GM19240 (cell line): Measurements from ENCODE around the gene SLC9A9.

Experiments used
- DNase-seq: peaks from one replicate; pipeline ENCODE4 v3.0.0; 2011; ENCODE audit warnings: low spot score; ENCODE audit not compliant: insufficient read length

Gene SLC9A9

DNA sequence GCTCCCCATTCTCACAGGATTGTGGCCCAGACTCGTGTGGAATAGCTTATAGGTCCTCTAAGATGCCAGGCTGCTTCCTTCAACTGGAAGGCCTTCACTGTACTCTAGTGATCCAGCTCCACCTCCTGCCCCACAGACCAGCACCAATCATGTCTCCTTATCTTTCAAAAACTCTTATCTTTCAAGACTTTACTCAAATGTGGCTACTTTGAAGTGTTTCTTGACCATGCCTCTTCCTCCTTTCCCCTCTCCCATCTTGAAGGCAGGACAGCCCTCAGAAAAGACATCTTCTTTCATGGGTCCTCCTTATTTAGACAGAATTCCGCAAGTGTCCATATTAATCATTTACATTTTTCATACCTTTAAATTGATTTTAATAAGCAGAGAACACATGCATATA, 586.4 kb downstream of the SLC9A9 start:
- DNase-seq, result no peak

DNA sequence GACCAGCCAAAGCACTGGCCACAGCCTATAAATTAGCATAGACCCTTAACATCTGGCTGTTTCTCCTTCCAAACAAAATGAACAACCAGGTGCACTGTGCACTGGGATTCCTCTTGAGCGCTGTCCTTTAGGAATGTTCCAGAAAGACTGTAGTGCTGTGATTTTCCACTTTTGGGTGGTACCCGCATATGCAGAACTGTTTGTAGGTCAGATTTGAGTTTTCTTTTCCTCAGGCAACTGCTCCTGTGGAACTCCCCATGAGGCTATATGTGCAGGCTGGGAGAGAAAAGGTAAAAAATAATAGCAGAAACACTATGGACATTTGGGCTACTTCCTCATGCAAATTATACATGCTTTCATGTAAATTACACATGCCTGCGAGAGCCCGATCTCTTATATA, 589.6 kb downstream of the SLC9A9 start:
- no peak for DNase-seq

DNA sequence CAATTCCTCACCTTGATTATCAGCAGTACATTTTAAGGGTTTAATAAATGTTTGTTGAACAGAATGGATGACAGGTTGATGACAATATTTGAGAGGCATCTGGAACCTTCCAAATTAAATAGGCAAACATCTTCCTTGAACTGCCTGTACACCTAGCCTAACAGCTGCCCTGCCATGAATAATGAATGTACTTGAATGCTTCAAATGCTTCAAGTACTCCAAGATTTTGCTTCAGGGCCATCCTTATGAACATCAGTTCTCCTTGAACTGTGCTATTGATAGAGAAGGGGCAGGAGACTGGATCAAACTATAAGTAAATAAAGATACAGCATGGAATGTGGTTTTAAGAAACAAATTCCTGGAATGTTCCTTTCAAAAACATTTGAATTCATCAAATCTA, 591.9 kb downstream of the SLC9A9 start:
- DNase-seq, result no peak

DNA sequence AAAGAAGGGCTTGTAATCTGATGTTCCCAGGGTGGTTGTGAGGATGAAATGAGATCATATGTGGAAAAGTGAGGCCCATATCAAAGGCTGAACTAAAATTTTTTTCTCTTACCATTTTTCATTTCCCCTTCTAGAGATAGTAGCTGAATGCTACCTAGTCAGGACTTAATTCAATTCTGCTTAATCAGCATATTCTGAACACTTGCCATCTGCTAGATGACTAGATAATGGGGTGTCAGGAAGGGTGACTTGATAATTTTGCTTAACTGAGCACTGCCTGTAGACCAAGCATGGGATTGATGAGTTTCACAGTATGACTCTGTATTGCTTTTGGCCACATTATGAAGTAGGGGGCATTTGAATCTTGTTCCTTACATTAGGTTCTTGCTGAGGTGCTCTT, 592.5 kb downstream of the SLC9A9 start:
- no peak for DNase-seq

DNA sequence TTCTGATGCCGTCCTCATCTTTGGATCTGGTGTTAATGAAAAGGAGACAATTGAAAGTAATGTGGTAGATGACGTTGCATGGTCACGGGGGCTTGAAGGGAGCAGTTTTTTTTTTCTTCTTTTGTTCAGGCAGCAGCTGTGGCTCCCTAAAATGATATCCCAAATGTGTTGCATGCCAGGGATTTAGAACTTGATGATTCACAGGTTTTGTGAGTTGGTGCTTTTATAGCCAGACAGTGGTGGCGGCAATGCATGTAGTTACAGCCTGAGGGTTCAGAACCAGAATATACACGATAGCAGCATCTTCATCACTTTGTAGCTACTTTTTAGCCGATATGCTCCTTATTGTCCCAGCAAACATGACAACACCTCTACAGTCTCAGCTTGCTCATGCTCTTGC, 595.3 kb downstream of the SLC9A9 start:
- DNase-seq, result no peak

DNA sequence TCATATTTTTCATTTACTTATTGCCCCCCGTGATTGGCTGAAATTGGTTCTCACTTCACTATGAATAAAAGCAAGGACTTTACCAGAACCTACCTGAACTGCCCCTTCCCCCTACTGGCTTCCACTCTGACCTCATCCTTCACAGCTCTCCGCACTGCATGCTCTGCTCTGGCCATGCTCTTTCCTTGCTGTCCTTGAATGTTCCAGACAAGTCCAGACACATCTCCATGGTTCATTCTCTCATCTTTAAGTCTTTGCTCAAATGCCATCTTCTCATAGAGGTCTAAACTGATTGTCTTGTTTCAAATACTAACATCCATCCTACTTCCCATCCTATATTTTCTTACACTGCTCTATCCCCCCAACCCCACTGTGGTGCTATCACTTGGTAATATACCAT, 599.3 kb downstream of the SLC9A9 start:
- DNase-seq, result no peak

DNA sequence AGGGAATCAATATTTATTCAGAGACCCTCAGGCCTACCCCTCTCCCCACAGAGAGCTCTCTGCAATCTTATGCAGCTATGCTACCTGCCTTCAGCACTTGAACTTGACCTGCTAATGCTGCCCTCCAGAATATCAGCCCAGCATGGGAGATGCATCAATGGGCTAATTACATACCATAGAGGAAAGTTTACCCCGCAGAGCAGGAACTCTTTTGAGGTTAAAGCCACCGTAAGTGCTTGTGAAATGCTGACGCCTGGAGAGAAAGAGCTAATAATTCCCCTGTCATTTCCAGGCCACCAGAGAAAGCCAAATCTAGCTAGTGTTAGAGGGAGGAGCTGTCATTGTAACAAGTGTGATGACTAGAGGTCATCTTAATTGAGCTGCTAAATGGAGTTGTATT, 601.2 kb downstream of the SLC9A9 start:
- no peak for DNase-seq

DNA sequence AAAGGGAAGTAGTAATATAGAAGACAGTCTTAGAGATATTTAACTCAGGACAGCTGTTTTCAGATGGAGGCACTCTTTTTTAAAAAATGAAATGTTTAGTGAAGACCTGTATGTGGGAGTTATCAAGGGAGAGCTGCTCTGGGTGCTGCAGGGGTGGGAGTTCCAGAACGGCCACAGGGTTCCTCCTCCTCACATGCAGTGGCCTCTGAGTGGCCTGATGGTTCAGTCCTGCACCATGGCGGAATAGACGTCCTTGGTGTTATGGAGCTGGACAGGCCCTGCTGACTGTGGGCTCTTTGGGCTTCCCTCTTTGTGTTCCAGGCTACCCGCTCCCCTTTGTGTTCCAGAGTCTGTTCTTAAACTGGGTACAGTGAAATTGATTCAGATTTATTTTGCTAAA, 602.6 kb downstream of the SLC9A9 start:
- DNase-seq, result no peak

DNA sequence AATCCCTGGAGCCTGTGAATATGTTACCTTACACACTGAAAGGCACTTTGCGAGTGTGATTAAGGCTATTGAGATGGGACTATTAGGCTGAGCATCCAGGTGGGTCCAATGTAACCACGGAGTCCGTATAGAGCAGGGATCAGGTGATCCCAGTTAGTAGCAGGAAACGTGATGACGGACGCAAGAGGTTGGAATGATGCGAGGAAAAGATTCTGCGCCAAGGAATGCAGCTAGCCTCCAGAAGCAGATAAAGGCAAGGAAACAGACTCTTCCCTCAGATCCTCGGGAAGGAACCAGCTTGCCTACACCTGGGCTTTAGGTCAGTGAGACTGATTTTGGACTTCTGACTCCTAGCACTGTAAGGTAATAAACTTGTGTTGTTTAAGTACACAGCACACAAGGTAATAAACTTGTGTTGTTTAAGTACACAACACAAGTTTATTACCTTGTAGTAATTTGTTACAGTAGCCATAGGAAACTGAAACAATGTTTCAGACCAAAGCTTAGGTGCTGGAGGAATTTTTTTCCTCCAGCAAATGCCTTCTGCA, 603.7 kb downstream of the SLC9A9 start:
- DNase-seq, result no peak

DNA sequence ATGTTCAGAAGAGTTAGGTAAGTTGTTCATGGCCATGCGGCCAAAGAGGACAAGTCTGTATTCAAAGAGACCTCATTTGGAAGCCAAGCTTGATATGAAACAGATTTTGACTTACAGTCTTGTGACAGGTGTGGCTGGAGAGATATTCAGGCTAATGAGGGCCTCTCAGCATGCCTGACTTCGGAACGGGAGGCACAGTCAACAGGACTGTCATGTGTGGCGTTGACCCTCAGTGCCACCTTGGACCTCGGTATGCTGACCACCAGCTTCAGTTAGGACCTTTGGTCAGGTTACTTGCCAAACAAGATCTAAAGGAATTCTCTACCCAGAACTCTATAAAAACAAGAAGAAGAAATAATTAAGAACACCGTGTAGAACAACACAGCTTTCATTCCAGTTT, 604.6 kb downstream of the SLC9A9 start:
- DNase-seq, result no peak

DNA sequence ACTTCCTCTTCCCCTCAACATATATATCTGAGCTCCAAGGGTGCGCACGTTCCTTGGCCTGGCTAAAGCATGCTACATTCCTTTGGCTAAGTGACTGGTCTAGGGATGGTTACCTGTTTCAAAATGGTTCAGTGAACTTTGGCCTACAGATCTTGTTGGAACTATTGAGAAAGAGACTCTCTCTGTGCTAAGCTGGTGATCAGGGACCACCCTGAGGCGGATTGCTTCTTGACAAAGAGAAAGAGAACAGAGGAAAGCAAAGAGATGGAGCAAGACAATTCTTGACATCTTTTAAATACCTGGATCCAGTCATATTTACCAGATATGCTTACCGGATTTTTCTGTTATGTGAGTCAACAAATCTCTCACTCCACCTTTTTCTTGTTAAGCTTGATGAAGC, 605.6 kb downstream of the SLC9A9 start:
- DNase-seq, result no peak

DNA sequence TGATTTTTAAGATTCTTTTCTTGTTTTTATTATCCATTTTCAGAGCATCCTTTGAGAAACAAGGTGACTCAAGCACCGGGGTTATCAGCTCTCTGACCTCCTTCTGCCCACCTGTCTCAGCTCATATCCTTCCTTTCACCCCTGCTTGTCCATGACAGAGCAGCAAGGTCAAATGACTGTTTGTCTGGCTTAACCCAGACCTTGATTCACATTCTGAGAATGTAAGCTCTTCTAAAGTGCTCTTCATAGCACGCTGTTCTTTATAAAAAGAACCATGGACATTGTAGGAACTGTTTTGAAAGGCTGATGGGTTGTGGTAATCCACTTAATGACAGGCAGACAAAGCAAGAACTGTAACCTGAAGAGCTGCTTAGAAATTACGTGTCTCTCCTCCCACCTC, 606.2 kb downstream of the SLC9A9 start:
- no peak for DNase-seq

DNA sequence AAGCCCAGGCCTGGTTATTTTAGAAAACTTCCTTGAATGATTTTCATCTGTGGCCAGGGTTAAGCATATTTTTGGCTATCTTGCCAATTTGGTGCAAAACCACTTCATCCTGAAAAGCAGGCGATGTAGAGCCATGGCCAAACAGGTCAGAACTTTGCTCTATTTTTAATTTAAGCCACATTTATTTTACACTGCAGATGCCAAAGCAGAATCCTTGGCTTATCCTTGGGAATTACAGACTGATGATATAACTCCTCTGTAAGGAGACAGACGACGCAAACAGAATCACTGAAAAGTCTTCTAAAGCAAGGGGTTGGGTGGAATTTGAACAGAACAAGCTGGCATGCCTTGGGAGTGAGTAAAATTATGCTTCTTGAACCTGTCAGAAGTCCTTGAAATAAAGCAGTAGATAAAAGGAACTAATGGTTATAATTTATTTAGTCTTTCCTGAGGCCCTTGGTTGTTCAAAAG, 606.8 kb downstream of the SLC9A9 start:
- no peak for DNase-seq

DNA sequence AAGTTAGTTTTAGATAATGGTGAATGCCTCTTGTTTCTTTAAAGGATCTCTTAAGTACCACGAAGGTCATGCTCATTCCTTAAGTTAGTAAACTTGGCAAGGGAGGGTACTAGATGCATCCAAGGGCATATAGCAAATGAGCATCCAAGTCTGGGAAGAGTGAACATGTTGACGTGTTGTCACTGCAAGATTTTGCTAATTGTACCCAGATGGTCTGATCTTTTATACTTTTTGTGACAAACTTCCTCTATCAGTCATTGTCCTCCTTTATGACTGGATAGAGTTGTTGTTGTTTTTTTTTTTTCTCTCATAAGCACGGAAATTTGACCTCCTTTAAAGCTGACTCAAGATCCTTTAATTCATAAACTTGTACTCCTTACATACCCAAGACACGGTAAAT, 607.4 kb downstream of the SLC9A9 start:
- DNase-seq, result no peak

DNA sequence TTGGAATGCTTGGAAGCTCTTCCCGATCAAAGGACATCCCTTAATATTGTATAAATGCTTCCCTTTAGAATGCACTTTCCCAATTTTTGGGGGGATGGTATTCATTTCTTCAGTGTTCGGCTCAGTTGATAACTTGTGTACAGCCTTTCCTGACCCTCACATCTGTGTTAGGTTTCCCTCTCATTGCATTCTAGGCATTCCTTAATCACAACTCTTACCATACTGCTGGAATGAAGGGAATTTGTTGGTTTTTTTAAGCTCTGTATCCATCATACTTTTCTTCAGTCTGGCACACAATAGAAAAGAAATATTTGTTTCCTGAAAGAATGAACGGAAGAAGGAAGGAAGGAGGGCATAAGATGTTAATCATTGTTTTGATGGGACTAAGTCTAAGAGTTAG, 609.2 kb downstream of the SLC9A9 start:
- no peak for DNase-seq

DNA sequence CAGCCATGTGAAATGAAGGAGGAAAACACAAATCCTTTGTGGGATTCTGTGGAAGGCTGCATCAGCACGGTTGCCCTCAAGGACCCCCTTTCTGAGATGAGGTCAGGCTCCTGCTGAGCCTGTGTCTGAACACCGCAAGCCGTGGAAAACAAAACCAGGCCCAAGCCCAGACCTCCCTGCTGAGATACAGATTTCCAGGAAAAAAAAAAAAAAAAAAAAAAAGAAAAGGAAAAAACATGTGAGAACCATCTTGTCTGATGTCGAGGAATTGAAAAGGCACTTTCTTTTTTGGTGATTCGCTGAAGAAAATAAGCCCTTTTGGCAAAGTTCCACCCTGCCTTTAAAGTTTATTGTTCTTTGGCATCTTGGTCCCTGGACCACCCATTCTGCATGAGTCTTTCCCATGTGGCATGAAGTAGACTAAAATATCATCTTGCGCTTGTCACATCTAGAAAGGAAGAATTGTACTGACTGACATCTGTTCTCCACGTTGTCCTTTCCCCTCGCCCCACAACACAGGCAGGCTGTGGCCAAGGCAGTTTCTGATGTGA, 611.1 kb downstream of the SLC9A9 start:
- no peak for DNase-seq

DNA sequence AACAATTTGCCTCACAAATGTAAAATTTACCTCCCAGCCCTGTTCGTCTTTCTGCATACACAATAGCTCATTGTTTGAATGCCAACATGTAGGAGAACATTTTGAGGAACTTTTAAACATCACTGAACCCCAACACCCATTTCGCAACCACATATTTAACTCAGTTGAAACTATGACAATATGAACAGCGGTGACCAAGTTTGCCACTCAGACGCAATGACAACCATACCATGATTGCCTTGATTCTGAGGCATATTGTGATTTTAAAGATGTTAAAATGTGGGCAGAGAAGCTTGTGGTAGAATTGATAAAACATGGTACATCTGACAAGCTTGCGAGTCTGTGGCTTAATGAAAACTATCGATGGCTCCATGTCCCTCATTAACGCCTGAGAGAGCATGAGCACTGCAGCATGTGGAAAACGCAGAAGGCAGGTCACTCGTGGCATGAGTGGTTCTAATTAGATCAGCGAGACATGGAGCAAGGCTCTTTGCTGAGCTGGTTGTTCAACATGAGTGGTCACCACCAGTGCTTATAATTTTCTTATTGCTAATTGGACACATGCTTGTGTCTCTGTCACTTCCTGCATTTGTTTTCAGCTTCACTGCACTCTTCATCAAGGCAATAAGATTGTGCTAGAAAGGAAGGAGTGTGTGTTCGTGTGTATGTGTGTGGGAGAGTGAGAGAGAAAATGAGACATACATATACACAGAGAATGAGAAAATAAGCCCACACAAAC, 611.9 kb downstream of the SLC9A9 start:
- DNase-seq, result no peak

DNA sequence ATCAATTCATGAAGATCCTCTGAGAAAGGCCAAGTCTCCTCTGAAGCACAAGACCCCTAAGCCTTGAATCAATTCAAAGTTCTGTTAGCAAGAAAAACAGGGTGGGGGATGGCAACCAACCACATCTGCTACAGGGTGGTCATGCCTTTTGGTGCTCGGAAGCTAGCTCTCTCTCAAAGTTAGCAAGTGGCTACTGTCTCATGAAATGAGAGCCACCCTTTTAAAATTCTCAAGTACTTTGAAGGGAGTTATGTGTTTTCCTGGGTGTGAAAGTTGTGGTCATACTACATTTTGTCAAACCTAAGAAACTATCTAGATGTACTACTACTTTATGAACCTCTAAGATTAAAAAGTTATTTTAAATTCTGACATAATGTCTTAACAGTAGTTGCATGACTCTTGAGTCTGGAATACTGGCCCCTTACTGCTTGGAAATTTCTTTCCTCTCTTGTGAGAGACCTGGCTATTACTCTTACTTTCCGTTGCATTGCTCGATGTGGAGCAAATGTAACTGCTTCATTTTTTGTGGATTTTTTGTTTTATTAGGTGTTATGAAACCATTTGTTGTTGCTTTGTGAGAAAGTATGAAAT, 612.6 kb downstream of the SLC9A9 start:
- no peak for DNase-seq

DNA sequence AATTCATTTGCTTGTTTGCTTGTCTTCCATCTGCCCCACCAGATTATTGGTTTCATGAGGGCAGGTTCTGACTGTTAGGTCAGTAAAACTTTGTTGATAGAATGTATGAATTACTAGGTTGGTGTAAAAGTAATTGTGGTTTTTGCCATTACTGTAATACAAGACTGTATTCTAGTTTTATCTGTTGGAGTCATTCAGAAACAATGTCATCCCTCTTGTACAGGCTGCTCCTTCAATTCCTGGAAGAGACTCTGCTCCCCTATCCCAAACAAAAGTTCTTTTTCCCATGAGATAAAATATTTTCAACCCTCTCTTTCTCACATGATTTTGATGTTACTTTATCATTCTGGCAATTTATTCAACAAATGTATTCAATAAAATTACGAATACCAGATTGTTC, 613.7 kb downstream of the SLC9A9 start:
- no peak for DNase-seq

DNA sequence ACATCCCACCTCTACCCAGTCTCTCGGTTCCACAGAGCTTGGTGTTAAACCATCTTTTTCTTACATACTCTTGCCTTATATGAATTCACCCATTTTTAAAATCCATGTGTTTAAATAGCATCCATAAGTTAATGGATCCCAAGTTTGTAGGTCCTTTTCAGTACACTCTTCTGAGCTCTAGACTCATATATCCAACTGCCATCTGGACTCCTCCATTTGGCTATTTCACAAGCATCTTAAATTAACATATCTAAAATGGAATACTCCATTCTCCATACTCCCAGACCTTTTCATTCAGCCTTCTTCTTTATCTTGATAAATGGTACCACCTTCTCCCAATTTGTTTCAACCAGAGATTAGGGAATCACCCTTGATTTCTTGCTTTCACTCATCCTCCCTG, 615.3 kb downstream of the SLC9A9 start:
- no peak for DNase-seq

DNA sequence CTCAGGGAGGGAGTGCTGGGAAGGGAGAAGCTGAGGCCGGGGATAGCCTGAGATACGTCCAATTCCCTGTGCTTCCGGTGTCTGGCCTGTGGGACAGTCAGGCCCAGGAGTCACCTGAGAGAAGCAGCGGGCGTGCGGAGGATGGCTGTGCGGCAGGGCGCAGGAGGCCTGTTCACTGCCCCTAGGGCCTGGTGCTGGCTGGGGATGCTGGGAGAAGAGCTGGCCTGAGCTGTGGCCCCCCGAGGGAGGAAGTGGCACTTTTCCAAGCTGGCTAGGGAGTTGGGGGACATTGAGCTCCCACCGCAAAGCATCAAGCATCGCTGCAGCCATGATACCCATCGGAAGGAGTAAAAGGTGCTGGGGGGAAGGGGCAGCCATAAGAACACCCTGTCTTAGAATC, 619.9 kb downstream of the SLC9A9 start:
- DNase-seq, result no peak

DNA sequence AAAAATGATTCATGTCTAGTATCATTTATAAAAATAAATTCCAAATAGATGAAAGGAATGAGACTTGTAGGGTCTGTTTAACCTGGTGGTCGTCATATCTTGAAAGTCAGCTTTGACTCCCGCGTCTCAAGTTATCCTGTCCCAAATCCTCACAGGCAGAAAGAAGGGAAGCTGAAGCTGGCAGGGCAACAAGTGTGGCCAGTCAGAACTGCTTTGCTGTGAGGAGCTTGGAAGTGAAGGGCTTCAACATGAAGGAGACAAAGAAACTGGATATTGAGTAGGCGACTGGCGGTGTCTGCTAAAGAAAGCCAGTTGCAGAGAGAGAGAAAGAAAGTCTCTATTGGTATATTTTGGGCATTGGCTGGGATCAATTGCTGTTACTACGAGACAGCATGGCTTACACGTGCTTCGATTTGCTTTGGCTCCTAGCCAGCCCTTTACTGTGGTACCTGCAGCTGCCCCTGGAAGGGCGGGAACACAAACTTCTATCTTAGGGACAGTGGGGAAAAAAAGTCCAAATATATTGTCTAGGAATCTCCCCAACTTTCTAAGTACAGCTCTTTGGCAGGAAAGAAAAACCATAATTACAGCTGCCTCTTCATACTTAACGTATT, 621.5 kb downstream of the SLC9A9 start:
- no peak for DNase-seq
